K562 (cell line): Measurements from ENCODE around the gene BMP8B. TPM values are rescaled to one million over a fixed set of nuclear protein-coding genes. Genes with fewer than 3 reads are reported as not detected.

Experiments
- SUPT5H ChIP-seq: fragments of 450-650 bp; IDR thresholded peaks from 2 replicates; pipeline ENCODE4 v1.6.1; 2016
- XRCC4 ChIP-seq: IDR thresholded peaks from one replicate; pipeline ENCODE4 v1.6.1; 2011; ENCODE audit not compliant: insufficient read depth, insufficient read length; ENCODE audit errors: extremely low read depth
- YY1 ChIP-seq, 3 experiments: IDR thresholded peaks; 2 replicates each; pipeline ENCODE4 v1.6.1; 2011; ENCODE audit warnings: low read length in 2 of 3, mild to moderate bottlenecking in 2 of 3, moderate library complexity in 2 of 3, borderline replicate concordance in 1 of 3, control low read depth in 1 of 3, low read depth in 1 of 3; ENCODE audit not compliant: insufficient read depth in 3 of 3, insufficient replicate concordance in 2 of 3, control insufficient read depth in 1 of 3, insufficient read length in 1 of 3; ENCODE audit errors: extremely low read depth in 1 of 3
- ZC3H11A ChIP-seq: IDR thresholded peaks from 2 replicates; pipeline ENCODE4 v1.6.1; 2012; ENCODE audit warnings: low read depth, low read length, improper control_type of control experiment
- ZNF316 ChIP-seq: fragments of 450-650 bp; IDR thresholded peaks from 2 replicates; pipeline ENCODE4 v1.6.1; 2016
- ZNF644 ChIP-seq: fragments of 200-800 bp; sonication (Bioruptor generic); IDR thresholded peaks from 2 replicates; pipeline ENCODE4 v1.6.1; 2016; ENCODE audit warnings: low read depth, missing genetic modification characterization, missing compliant biosample characterization
- polyA plus RNA-seq, 8 experiments: library from polyadenylated mRNA; depleted of rRNA in 4 of 8; stranded (reverse) in 5 of 8; unstranded in 3 of 8; fragments of >200 nt; fragmentation: Nextera tagmentation in 2 of 8; fragmentation: Illumina TruSeq in 1 of 8; extraction: Ambion mirVana in 2 of 8; extraction: Trizol in 1 of 8; gene quantifications; 2 replicates each; pipeline versions ENCODE4 v1.2.1 to v1.2.3, GENCODE V29; 2011 to 2014; ENCODE audit warnings: inconsistent platforms in 1 of 8, missing spikeins in 1 of 8
- total RNA-seq, 7 experiments: library from RNA; depleted of rRNA in 6 of 7; stranded (reverse); fragments of >200 nt in 6 of 7; fragmentation: Illumina TruSeq in 2 of 7; extraction: Trizol in 2 of 7; gene quantifications; 2 replicates each; pipeline versions ENCODE4 v1.2.1 to v1.2.3, GENCODE V29; 2011 to 2021; ENCODE audit warnings: low replicate concordance in 1 of 7
- TF ChIP-seq, protein P1 (sequence below): fragments of 450-650 bp; IDR thresholded peaks from 2 replicates; pipeline ENCODE4 v1.6.1; 2016; ENCODE audit warnings: missing biosample characterization, missing genetic modification characterization
- TF ChIP-seq, protein P2 (sequence below), 2 experiments: fragments of 450-650 bp in 1 of 2; sonication (generic) in 1 of 2; formaldehyde crosslinking in 1 of 2; IDR thresholded peaks; 2 replicates each; pipeline versions ENCODE4 v1.7.1 to v1.9.0; 2016 to 2022; ENCODE audit warnings: inconsistent platforms in 1 of 2, mild to moderate bottlenecking in 1 of 2, missing genetic modification reagents in 1 of 2
- TF ChIP-seq, protein P3 (sequence below): sonication (generic); formaldehyde crosslinking; IDR thresholded peaks from 2 replicates; pipeline ENCODE4 v1.8.1; 2023; ENCODE audit warnings: missing genetic modification reagents, mild to moderate bottlenecking, borderline replicate concordance

Gene BMP8B
- total and polyA plus RNA-seq, 9 of the 15 experiments (the other 6 are each of a cell fraction or from before 2014, with no cell fraction given) = 0.03 to 0.33 (median 0.14) TPM

DNA sequence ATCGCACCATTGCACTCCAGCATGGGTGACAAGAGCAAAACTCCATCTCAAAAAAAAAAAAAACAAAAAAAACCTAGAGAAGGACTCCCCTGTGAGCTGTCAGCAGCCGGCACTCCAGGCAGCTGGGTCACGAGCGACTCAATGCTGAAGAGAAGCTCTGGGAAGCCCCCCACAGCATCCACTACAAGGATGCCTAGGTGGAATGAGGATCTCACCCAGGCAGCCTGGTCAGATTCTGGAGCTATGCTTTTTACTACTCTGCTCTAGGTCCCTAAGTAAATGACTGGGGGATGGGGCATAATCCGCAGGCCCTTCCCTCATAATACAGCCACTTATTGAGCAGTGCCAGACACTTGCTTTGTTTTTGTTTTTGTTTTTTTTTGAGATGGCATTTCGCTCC, 6.6 kb downstream of the BMP8B start (continued):
- TF ChIP-seq, protein P1, sequence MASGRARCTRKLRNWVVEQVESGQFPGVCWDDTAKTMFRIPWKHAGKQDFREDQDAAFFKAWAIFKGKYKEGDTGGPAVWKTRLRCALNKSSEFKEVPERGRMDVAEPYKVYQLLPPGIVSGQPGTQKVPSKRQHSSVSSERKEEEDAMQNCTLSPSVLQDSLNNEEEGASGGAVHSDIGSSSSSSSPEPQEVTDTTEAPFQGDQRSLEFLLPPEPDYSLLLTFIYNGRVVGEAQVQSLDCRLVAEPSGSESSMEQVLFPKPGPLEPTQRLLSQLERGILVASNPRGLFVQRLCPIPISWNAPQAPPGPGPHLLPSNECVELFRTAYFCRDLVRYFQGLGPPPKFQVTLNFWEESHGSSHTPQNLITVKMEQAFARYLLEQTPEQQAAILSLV (tag) = no peak
- TF ChIP-seq ZNF644 (no peak), YY1 (IDR thresholded peaks at IDR 0.05; ENCODE audit: borderline replicate concordance in 1 of 3, control insufficient read depth in 1 of 3, extremely low read depth in 1 of 3, insufficient read depth in 3 of 3, insufficient read length in 1 of 3, insufficient replicate concordance in 2 of 3, low read depth in 1 of 3, low read length in 2 of 3) (no peak), SUPT5H (no peak), ZC3H11A (no peak), XRCC4 (no peak), ZNF316 (no peak)
- TF ChIP-seq, protein P2, sequence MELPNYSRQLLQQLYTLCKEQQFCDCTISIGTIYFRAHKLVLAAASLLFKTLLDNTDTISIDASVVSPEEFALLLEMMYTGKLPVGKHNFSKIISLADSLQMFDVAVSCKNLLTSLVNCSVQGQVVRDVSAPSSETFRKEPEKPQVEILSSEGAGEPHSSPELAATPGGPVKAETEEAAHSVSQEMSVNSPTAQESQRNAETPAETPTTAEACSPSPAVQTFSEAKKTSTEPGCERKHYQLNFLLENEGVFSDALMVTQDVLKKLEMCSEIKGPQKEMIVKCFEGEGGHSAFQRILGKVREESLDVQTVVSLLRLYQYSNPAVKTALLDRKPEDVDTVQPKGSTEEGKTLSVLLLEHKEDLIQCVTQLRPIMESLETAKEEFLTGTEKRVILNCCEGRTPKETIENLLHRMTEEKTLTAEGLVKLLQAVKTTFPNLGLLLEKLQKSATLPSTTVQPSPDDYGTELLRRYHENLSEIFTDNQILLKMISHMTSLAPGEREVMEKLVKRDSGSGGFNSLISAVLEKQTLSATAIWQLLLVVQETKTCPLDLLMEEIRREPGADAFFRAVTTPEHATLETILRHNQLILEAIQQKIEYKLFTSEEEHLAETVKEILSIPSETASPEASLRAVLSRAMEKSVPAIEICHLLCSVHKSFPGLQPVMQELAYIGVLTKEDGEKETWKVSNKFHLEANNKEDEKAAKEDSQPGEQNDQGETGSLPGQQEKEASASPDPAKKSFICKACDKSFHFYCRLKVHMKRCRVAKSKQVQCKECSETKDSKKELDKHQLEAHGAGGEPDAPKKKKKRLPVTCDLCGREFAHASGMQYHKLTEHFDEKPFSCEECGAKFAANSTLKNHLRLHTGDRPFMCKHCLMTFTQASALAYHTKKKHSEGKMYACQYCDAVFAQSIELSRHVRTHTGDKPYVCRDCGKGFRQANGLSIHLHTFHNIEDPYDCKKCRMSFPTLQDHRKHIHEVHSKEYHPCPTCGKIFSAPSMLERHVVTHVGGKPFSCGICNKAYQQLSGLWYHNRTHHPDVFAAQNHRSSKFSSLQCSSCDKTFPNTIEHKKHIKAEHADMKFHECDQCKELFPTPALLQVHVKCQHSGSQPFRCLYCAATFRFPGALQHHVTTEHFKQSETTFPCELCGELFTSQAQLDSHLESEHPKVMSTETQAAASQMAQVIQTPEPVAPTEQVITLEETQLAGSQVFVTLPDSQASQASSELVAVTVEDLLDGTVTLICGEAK (IDR thresholded peaks at IDR 0.05) = no peak
- TF ChIP-seq, protein P2 (CRISPR knock-in tag; IDR thresholded peaks at IDR 0.05) = no peak
- TF ChIP-seq, protein P3, sequence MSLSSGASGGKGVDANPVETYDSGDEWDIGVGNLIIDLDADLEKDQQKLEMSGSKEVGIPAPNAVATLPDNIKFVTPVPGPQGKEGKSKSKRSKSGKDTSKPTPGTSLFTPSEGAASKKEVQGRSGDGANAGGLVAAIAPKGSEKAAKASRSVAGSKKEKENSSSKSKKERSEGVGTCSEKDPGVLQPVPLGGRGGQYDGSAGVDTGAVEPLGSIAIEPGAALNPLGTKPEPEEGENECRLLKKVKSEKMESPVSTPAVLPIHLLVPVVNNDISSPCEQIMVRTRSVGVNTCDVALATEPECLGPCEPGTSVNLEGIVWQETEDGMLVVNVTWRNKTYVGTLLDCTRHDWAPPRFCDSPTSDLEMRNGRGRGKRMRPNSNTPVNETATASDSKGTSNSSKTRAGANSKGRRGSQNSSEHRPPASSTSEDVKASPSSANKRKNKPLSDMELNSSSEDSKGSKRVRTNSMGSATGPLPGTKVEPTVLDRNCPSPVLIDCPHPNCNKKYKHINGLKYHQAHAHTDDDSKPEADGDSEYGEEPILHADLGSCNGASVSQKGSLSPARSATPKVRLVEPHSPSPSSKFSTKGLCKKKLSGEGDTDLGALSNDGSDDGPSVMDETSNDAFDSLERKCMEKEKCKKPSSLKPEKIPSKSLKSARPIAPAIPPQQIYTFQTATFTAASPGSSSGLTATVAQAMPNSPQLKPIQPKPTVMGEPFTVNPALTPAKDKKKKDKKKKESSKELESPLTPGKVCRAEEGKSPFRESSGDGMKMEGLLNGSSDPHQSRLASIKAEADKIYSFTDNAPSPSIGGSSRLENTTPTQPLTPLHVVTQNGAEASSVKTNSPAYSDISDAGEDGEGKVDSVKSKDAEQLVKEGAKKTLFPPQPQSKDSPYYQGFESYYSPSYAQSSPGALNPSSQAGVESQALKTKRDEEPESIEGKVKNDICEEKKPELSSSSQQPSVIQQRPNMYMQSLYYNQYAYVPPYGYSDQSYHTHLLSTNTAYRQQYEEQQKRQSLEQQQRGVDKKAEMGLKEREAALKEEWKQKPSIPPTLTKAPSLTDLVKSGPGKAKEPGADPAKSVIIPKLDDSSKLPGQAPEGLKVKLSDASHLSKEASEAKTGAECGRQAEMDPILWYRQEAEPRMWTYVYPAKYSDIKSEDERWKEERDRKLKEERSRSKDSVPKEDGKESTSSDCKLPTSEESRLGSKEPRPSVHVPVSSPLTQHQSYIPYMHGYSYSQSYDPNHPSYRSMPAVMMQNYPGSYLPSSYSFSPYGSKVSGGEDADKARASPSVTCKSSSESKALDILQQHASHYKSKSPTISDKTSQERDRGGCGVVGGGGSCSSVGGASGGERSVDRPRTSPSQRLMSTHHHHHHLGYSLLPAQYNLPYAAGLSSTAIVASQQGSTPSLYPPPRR (CRISPR knock-in tag) = no peak
